GM23338 (cell line): ENCODE results near the gene SCO1. TPM values are rescaled to one million over a fixed set of nuclear protein-coding genes. Genes with fewer than 3 reads are reported as not detected.

Experiments
- ATAC-seq: fragments of 200-7000 bp; cut with Tn5 transposase; 3 replicates; pipeline ENCODE4 v1.9.1; 2020
- DNase-seq: peaks from one replicate; pipeline ENCODE4 v3.0.0-alpha.2; 2015; ENCODE audit warnings: low spot score
- H2AFZ ChIP-seq: fragments of 200-600 bp; sonication (generic); 2 replicates; pipeline ENCODE4 v1.8.0; 2016; ENCODE audit warnings: antibody characterized with exemption, mild to moderate bottlenecking, moderate library complexity
- H3F3A ChIP-seq: fragments of 200-600 bp; sonication (generic); replicated peaks from 2 replicates; pipeline ENCODE4 v1.8.0; 2017; ENCODE audit warnings: antibody characterized with exemption, mixed run types, low read depth
- H3K27ac ChIP-seq: fragments of 200-600 bp; sonication (generic); 2 replicates; pipeline ENCODE4 v1.6.1; 2016; ENCODE audit warnings: low read depth
- H3K27me3 ChIP-seq: fragments of 200-600 bp; sonication (generic); 2 replicates; pipeline ENCODE4 v1.8.0; 2016; ENCODE audit warnings: mild to moderate bottlenecking, mixed run types, moderate library complexity; ENCODE audit not compliant: insufficient read depth
- H3K36me3 ChIP-seq: fragments of 200-600 bp; sonication (generic); 2 replicates; pipeline ENCODE4 v1.8.0; 2016; ENCODE audit warnings: mild to moderate bottlenecking; ENCODE audit not compliant: insufficient read depth
- H3K4me1 ChIP-seq: fragments of 200-600 bp; sonication (generic); 2 replicates; pipeline ENCODE4 v1.8.0; 2016; ENCODE audit warnings: mild to moderate bottlenecking, moderate library complexity; ENCODE audit not compliant: insufficient read depth
- H3K4me2 ChIP-seq: fragments of 200-600 bp; sonication (generic); 2 replicates; pipeline ENCODE4 v1.7.1; 2017; ENCODE audit warnings: mixed run types
- H3K4me3 ChIP-seq: fragments of 200-600 bp; sonication (generic); 2 replicates; pipeline ENCODE4 v1.6.1; 2016; ENCODE audit warnings: mixed run types
- H3K79me2 ChIP-seq: fragments of 200-600 bp; sonication (generic); replicated peaks from 2 replicates; pipeline ENCODE4 v1.8.0; 2017; ENCODE audit warnings: mild to moderate bottlenecking; ENCODE audit not compliant: insufficient read depth
- H3K9me2 ChIP-seq: fragments of 200-600 bp; sonication (generic); 2 replicates; pipeline ENCODE4 v1.8.0; 2017; ENCODE audit not compliant: insufficient read depth
- H4K20me1 ChIP-seq: fragments of 200-600 bp; sonication (generic); replicated peaks from 2 replicates; pipeline ENCODE4 v1.8.0; 2017; ENCODE audit warnings: mild to moderate bottlenecking; ENCODE audit not compliant: insufficient read depth
- H3K27ac Mint-ChIP-seq: 2 replicates; pipeline ENCODE4 v1.8.0; 2020; ENCODE audit warnings: inconsistent platforms, mild to moderate bottlenecking, moderate library complexity, mixed read lengths
- H3K27me3 Mint-ChIP-seq: 3 replicates; pipeline ENCODE4 v1.8.0; 2022; ENCODE audit warnings: low read depth, mild to moderate bottlenecking, moderate library complexity, mixed read lengths, inconsistent platforms; ENCODE audit not compliant: insufficient read depth, poor library complexity
- H3K36me3 Mint-ChIP-seq: 3 replicates; pipeline ENCODE4 v1.8.0; 2021; ENCODE audit warnings: low read depth, mild to moderate bottlenecking, inconsistent platforms, moderate library complexity, mixed read lengths
- H3K4me1 Mint-ChIP-seq: 3 replicates; pipeline ENCODE4 v1.8.0; 2020; ENCODE audit warnings: mild to moderate bottlenecking, inconsistent platforms, mixed read lengths
- H3K4me3 Mint-ChIP-seq: 3 replicates; pipeline ENCODE4 v1.8.0; 2021; ENCODE audit warnings: moderate library complexity, mild to moderate bottlenecking, inconsistent platforms, mixed read lengths
- H3K9me3 Mint-ChIP-seq: 3 replicates; pipeline ENCODE4 v1.8.0; 2020; ENCODE audit warnings: moderate library complexity, mild to moderate bottlenecking, inconsistent platforms, mixed read lengths
- CTCF ChIP-seq, 2 experiments: fragments of 200-600 bp in 1 of 2; sonication (generic) in 1 of 2; conservative IDR thresholded peaks; 2 replicates each; pipeline versions ENCODE4 v1.5.1 to v1.6.1; 2016 to 2017; ENCODE audit warnings: antibody characterized with exemption in 2 of 2, low read depth in 2 of 2, mild to moderate bottlenecking in 2 of 2, moderate library complexity in 1 of 2
- EZH2 ChIP-seq: fragments of 200-600 bp; sonication (generic); IDR thresholded peaks from one replicate; pipeline ENCODE4 v1.8.0; 2017; ENCODE audit warnings: antibody characterized with exemption, mild to moderate bottlenecking, low read depth; ENCODE audit not compliant: unreplicated experiment
- JUNB ChIP-seq: IDR thresholded peaks from one replicate; pipeline ENCODE4 v1.6.1; 2016; ENCODE audit warnings: antibody characterized with exemption; ENCODE audit not compliant: unreplicated experiment
- NANOG ChIP-seq: IDR thresholded peaks from 2 replicates; pipeline ENCODE4 v1.6.1; 2016; ENCODE audit warnings: antibody characterized with exemption, borderline replicate concordance
- POLR2AphosphoS5 ChIP-seq: IDR thresholded peaks from 2 replicates; pipeline ENCODE4 v1.6.1; 2016; ENCODE audit warnings: antibody characterized with exemption, low read depth
- ZNF331 ChIP-seq: fragments of 250-450 bp; sonication (Bioruptor Pico); IDR thresholded peaks from 2 replicates; pipeline ENCODE4 v1.5.0; 2020; ENCODE audit warnings: low read depth, mild to moderate bottlenecking, moderate library complexity
- polyA plus RNA-seq: library from polyadenylated mRNA; unstranded; fragments of >200 nt; fragmentation: Nextera tagmentation; extraction: Ambion mirVana; gene quantifications from 2 replicates; pipeline ENCODE4 v1.2.1, GENCODE V29; 2016
- total RNA-seq: library from RNA; depleted of rRNA; stranded (reverse); fragments of >200 nt; shearing (Covaris generic); gene quantifications from 2 replicates; pipeline ENCODE4 v1.2.3, GENCODE V29; 2014
- TF ChIP-seq, protein P1 (sequence below): fragments of 250-450 bp; sonication (Bioruptor Pico); IDR thresholded peaks from 2 replicates; pipeline ENCODE4 v1.5.0; 2020; ENCODE audit warnings: mild to moderate bottlenecking, moderate library complexity

SCO1 gene
- total and polyA plus RNA-seq, 2 experiments from 2014 or later = 43.9 to 72.5 TPM

DNA sequence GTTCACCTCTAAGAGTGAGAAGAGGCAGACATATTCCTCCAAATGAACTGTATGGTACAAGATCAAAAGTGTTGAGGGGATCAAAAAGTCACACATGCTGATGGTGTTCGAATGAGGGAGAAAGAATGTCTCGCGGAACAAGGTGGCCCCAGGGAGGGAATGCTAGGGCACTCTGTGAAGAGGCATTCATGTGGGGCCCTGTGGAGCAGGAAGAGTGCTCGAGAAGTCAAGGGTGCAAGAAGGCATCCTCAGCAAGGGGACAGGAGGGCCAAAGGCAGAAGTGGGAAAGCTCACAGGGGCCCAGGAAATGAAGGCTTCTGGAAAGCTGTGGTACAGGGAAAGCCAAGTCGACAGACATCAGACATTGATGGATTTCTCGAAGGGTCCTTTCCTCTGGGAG is 34.1 kb downstream of the SCO1 start (continued):
- TF ChIP-seq, protein P1, sequence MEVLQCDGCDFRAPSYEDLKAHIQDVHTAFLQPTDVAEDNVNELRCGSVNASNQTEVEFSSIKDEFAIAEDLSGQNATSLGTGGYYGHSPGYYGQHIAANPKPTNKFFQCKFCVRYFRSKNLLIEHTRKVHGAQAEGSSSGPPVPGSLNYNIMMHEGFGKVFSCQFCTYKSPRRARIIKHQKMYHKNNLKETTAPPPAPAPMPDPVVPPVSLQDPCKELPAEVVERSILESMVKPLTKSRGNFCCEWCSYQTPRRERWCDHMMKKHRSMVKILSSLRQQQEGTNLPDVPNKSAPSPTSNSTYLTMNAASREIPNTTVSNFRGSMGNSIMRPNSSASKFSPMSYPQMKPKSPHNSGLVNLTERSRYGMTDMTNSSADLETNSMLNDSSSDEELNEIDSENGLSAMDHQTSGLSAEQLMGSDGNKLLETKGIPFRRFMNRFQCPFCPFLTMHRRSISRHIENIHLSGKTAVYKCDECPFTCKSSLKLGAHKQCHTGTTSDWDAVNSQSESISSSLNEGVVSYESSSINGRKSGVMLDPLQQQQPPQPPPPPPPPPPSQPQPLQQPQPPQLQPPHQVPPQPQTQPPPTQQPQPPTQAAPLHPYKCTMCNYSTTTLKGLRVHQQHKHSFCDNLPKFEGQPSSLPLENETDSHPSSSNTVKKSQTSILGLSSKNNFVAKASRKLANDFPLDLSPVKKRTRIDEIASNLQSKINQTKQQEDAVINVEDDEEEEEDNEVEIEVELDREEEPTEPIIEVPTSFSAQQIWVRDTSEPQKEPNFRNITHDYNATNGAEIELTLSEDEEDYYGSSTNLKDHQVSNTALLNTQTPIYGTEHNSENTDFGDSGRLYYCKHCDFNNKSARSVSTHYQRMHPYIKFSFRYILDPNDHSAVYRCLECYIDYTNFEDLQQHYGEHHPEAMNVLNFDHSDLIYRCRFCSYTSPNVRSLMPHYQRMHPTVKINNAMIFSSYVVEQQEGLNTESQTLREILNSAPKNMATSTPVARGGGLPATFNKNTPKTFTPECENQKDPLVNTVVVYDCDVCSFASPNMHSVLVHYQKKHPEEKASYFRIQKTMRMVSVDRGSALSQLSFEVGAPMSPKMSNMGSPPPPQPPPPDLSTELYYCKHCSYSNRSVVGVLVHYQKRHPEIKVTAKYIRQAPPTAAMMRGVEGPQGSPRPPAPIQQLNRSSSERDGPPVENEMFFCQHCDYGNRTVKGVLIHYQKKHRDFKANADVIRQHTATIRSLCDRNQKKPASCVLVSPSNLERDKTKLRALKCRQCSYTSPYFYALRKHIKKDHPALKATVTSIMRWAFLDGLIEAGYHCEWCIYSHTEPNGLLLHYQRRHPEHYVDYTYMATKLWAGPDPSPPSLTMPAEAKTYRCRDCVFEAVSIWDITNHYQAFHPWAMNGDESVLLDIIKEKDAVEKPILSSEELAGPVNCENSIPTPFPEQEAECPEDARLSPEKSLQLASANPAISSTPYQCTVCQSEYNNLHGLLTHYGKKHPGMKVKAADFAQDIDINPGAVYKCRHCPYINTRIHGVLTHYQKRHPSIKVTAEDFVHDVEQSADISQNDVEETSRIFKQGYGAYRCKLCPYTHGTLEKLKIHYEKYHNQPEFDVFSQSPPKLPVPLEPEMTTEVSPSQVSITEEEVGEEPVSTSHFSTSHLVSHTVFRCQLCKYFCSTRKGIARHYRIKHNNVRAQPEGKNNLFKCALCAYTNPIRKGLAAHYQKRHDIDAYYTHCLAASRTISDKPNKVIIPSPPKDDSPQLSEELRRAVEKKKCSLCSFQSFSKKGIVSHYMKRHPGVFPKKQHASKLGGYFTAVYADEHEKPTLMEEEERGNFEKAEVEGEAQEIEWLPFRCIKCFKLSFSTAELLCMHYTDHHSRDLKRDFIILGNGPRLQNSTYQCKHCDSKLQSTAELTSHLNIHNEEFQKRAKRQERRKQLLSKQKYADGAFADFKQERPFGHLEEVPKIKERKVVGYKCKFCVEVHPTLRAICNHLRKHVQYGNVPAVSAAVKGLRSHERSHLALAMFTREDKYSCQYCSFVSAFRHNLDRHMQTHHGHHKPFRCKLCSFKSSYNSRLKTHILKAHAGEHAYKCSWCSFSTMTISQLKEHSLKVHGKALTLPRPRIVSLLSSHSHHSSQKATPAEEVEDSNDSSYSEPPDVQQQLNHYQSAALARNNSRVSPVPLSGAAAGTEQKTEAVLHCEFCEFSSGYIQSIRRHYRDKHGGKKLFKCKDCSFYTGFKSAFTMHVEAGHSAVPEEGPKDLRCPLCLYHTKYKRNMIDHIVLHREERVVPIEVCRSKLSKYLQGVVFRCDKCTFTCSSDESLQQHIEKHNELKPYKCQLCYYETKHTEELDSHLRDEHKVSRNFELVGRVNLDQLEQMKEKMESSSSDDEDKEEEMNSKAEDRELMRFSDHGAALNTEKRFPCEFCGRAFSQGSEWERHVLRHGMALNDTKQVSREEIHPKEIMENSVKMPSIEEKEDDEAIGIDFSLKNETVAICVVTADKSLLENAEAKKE (CRISPR knock-in tag) = no peak
- TF ChIP-seq EZH2 (no peak), POLR2AphosphoS5 (no peak), JUNB (no peak)

DNA sequence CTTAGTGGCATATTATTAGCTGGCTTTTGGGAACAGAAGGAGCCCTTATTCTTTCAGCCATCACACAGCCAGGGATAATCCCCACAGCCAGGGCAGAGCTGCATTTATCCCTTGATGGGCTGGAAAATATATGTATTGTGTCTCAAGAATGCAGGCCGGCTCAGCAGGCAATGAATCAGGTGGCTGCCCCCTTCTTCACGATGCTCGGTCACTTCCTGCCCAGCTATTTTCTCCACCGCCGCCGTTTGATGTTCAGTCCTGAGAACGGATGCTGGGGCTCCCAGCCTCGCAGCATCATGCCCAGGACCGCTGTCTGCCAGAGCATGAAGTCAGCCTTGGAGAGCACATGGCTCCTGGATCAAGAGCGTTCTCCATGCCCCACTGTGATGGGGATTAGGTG is 35.9 kb downstream of the SCO1 start:
- Mint-ChIP-seq H3K36me3 (peaks cover 3% of the 10 kb centered on the region; the same call in 1 of the 3 replicates), H3K27me3 (peaks cover 5% of the 10 kb centered on the region), H3K4me1 (peaks cover 7% of the 10 kb centered on the region; the same call in 1 of the 3 replicates), H3K9me3 (no peaks in the 10 kb centered on the region), H3K27ac (no peak overlapping the region), H3K4me3 (no peak overlapping the region)
- ATAC-seq (no peak), DNase-seq (no peak)
- no peaks in the 10 kb centered on the region for H4K20me1 ChIP-seq
- no peak overlapping the region for H3K4me3 ChIP-seq
- no peaks in the 10 kb centered on the region for H3K36me3 ChIP-seq
- TF ChIP-seq CTCF (conservative IDR thresholded peaks at IDR 0.05; ENCODE audit: low read depth in 2 of 2) (no peak), ZNF331 (no peak), NANOG (no peak)
- no peak overlapping the region for H2AFZ ChIP-seq
- no peaks in the 10 kb centered on the region for H3F3A ChIP-seq
- H3K27ac ChIP-seq = no peak overlapping the region
- no peaks in the 10 kb centered on the region for H3K79me2 ChIP-seq
- no peaks in the 10 kb centered on the region for H3K4me1 ChIP-seq
- no peaks in the 10 kb centered on the region for H3K27me3 ChIP-seq
- H3K4me2 ChIP-seq = no peak overlapping the region
- H3K9me2 ChIP-seq = no peaks in the 10 kb centered on the region
